PC-9 (cell line): ENCODE results near the gene DAB1. TPM values are rescaled to one million over a fixed set of nuclear protein-coding genes. Genes with fewer than 3 reads are reported as not detected.

Experiments used
- BruUV-seq: library from RNA; stranded (reverse); fragments of 400-500 nt; replicated peaks from 2 replicates; lab custom pipeline; 2021; lab: Mats Ljungman, UMichigan
- CTCF ChIA-PET: fragments of 300-600 bp; sonication (Branson Sonifier 250); formaldehyde crosslinking; loops from one replicate; lab custom pipeline; 2022; ENCODE audit warnings: antibody characterized with exemption; lab: Charles Lee
- POLR2A ChIA-PET: fragments of 300-600 bp; sonication (Branson Sonifier 250); formaldehyde crosslinking; loops from one replicate; lab custom pipeline; 2022; ENCODE audit warnings: antibody characterized with exemption; ENCODE audit not compliant: unreplicated experiment; lab: Charles Lee
- DNase-seq, 2 experiments: peaks; one replicate each; pipeline versions ENCODE4 v3.0.0 to v3.0.0-alpha.2; 2015 to 2022; ENCODE audit warnings: mixed read lengths in 1 of 2
- H2AFZ ChIP-seq: fragments of 200-600 bp; sonication (generic); 2 replicates; pipeline ENCODE4 v1.8.1; 2017; ENCODE audit warnings: antibody characterized with exemption
- H3F3A ChIP-seq: fragments of 200-600 bp; sonication (generic); 2 replicates; pipeline ENCODE4 v1.8.1; 2017; ENCODE audit warnings: antibody characterized with exemption, mild to moderate bottlenecking, low read depth; ENCODE audit not compliant: insufficient read depth
- H3K27ac ChIP-seq: fragments of 200-600 bp; sonication (generic); 2 replicates; pipeline ENCODE4 v1.6.1; 2016; ENCODE audit warnings: mixed run types
- H3K27me3 ChIP-seq: fragments of 200-600 bp; sonication (generic); 2 replicates; pipeline ENCODE4 v1.6.1; 2016; ENCODE audit warnings: low read depth, mixed run types; ENCODE audit not compliant: insufficient read depth
- H3K36me3 ChIP-seq: fragments of 200-600 bp; sonication (generic); 2 replicates; pipeline ENCODE4 v1.6.1; 2016; ENCODE audit warnings: low read depth, mixed run types
- H3K4me1 ChIP-seq: fragments of 200-600 bp; sonication (generic); replicated peaks from 2 replicates; pipeline ENCODE4 v1.6.1; 2016; ENCODE audit warnings: mixed run types; ENCODE audit not compliant: insufficient read depth
- H3K4me2 ChIP-seq: fragments of 200-600 bp; sonication (generic); 2 replicates; pipeline ENCODE4 v1.6.1; 2017; ENCODE audit warnings: mixed run types
- H3K4me3 ChIP-seq: fragments of 200-600 bp; sonication (generic); 2 replicates; pipeline ENCODE4 v1.6.1; 2016; ENCODE audit warnings: mixed run types
- H3K79me2 ChIP-seq: fragments of 200-600 bp; sonication (generic); 2 replicates; pipeline ENCODE4 v1.6.1; 2017; ENCODE audit warnings: low read depth, mixed run types
- H3K9me2 ChIP-seq: fragments of 200-600 bp; sonication (generic); 2 replicates; pipeline ENCODE4 v1.8.1; 2017; ENCODE audit warnings: mild to moderate bottlenecking; ENCODE audit not compliant: insufficient read depth
- H3K9me3 ChIP-seq: fragments of 200-600 bp; sonication (generic); 2 replicates; pipeline ENCODE4 v1.8.1; 2016; ENCODE audit warnings: low read depth; ENCODE audit not compliant: insufficient read depth
- H4K20me1 ChIP-seq: fragments of 200-600 bp; sonication (generic); 2 replicates; pipeline ENCODE4 v1.8.1; 2017; ENCODE audit not compliant: insufficient read depth
- EZH2 ChIP-seq: fragments of 200-600 bp; sonication (generic); IDR thresholded peaks from 2 replicates; pipeline ENCODE4 v1.8.0; 2017; ENCODE audit warnings: antibody characterized with exemption, low read depth
- intact Hi-C: fragments of 100-400 bp; cut with micrococcal nuclease; formaldehyde crosslinking; loops from one replicate; pipeline ENCODE4 v1.10.0; 2022; ENCODE audit not compliant: unreplicated experiment
- total RNA-seq: library from RNA; stranded (reverse); gene quantifications from 2 replicates; pipeline ENCODE4 v1.2.3, GENCODE V29; 2021
- TF ChIP-seq, protein P1 (sequence below): fragments of 200-600 bp; sonication (generic); conservative IDR thresholded peaks from 2 replicates; pipeline ENCODE4 v1.6.1; 2017; ENCODE audit warnings: mixed run types, antibody characterized with exemption, mild to moderate bottlenecking, moderate library complexity

The DAB1 gene
- total RNA-seq, 1 experiment from 2014 or later = not detected

DNA sequence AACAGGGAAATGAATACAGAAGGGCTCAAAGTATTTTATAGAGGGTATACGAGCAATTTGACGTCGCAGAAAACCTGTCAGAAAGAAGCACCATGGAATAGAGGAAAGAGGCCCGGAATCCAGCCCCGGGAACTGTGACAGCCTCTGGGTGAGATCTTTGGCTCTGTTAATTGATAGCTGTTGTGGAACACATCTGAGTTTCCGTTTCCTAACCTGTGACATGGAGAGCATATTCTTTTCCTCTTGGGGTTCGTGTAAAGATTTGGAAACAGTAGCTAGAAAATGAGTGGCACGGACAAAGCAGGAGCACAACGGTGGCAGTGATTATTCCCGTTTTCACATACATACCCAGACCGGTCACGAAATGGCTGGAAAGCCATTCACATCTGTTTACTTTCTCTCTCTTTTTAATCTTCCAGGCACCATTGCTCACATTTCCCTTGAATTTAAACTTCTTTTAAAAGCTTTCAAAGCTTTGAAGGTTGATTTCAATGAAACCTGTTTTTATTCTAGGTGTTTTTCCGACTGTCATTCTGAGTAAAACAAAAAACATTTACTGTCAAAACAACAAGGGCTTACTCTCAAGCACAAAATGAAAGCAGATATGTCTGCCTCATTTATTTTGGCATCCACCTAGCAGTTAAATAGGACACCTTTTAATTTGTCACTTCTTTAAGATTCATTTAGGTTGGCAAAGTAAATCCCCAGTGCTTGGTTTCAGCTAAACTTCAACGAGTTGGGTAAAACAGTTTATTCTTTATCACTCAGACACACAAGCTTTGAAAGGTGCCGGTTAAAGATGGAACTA is 431.3 kb downstream of the DAB1 start:
- TF ChIP-seq EZH2 = no peak
- TF ChIP-seq, protein P1, sequence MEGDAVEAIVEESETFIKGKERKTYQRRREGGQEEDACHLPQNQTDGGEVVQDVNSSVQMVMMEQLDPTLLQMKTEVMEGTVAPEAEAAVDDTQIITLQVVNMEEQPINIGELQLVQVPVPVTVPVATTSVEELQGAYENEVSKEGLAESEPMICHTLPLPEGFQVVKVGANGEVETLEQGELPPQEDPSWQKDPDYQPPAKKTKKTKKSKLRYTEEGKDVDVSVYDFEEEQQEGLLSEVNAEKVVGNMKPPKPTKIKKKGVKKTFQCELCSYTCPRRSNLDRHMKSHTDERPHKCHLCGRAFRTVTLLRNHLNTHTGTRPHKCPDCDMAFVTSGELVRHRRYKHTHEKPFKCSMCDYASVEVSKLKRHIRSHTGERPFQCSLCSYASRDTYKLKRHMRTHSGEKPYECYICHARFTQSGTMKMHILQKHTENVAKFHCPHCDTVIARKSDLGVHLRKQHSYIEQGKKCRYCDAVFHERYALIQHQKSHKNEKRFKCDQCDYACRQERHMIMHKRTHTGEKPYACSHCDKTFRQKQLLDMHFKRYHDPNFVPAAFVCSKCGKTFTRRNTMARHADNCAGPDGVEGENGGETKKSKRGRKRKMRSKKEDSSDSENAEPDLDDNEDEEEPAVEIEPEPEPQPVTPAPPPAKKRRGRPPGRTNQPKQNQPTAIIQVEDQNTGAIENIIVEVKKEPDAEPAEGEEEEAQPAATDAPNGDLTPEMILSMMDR = no peak
- H3K4me2 ChIP-seq = no peak overlapping the region
- no peak for DNase-seq

DNA sequence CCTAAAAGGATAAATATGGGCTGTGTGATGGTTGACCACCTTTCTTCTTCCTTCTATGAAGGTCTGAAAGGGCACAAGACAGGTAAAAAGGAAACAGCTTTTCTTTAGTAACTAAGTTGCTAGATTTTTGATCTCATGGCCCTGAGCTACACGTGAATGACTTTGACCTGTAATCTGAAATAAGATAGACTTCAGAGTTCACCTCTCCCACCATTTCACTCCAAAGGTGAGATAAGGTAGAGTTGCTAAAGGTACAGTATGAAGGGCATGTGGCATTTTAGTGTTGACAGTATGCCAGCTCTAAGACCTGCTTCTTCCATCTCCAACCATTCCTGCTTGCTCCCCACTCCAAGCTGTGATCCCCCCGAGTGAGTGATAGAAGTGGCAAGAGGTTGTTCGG is 432.3 kb downstream of the DAB1 start:
- Histone ChIP-seq H3K9me2 (no peaks in the 10 kb centered on the region), H3K9me3 (no peaks in the 10 kb centered on the region), H4K20me1 (no peaks in the 10 kb centered on the region), H3K27me3 (peaks cover 39% of the 10 kb centered on the region), H2AFZ (no peak overlapping the region), H3K4me1 (no peaks in the 10 kb centered on the region), H3K36me3 (no peaks in the 10 kb centered on the region), H3F3A (no peaks in the 10 kb centered on the region), H3K79me2 (no peaks in the 10 kb centered on the region), H3K4me2 (no peak overlapping the region), H3K27ac (no peak overlapping the region), H3K4me3 (no peak overlapping the region)
- BruUV-seq = no TSS peak
- POLR2A ChIA-PET = no interaction called here
- CTCF ChIA-PET = no interaction called here
- no peak for DNase-seq
- TF ChIP-seq, protein P1 = no peak
- no peak for TF ChIP-seq EZH2
- intact Hi-C loops = no loop called here

More for the DNA sequence above, 431.3 kb downstream of the DAB1 start:
- H3K79me2 ChIP-seq = no peaks in the 10 kb centered on the region
- no TSS peak for BruUV-seq
- H3K4me3 ChIP-seq = no peak overlapping the region
- H3K9me2 ChIP-seq = no peaks in the 10 kb centered on the region
- no peaks in the 10 kb centered on the region for H4K20me1 ChIP-seq
- peaks cover 36% of the 10 kb centered on the region for H3K27me3 ChIP-seq
- H3K4me1 ChIP-seq = no peaks in the 10 kb centered on the region
- ChIA-PET POLR2A (no interaction called here), CTCF (no interaction called here)
- H3K9me3 ChIP-seq = no peaks in the 10 kb centered on the region
- H3F3A ChIP-seq = no peaks in the 10 kb centered on the region
- no peak overlapping the region for H3K27ac ChIP-seq
- H3K36me3 ChIP-seq = no peaks in the 10 kb centered on the region
- intact Hi-C loops = no loop called here
- no peak overlapping the region for H2AFZ ChIP-seq

DNA sequence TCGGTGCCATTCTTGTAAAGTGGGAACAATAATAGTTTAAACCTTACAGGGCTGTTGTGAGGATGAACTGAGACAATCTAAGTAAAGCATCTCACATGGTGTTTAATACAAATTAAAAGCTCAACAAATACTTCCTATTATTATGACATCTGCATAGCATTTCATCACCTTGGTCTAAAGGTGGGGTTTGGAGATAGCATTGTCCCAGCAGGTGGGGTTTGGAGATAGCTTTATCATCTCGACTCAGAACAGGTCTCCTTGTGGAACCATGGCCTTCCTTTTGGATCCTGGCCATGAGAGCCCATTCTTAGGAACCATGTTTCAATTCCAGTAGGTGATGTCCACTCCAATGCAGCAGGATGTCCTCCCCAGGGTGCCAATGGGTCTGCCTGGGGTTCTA is 437.5 kb downstream of the DAB1 start:
- DNase-seq = no peak
- H3F3A ChIP-seq = no peaks in the 10 kb centered on the region
- TF ChIP-seq, protein P1 = no peak
- no peak for TF ChIP-seq EZH2
- H3K4me3 ChIP-seq = no peak overlapping the region
- no peaks in the 10 kb centered on the region for H3K4me1 ChIP-seq
- no TSS peak for BruUV-seq
- intact Hi-C loops = no loop called here
- no peaks in the 10 kb centered on the region for H3K36me3 ChIP-seq
- H3K27ac ChIP-seq = no peak overlapping the region
- H4K20me1 ChIP-seq = no peaks in the 10 kb centered on the region
- no peaks in the 10 kb centered on the region for H3K9me3 ChIP-seq
- ChIA-PET POLR2A (no interaction called here), CTCF (interaction anchor here (0.6 kb wide), 1 partner anchor 421 kb away, joined by 3 read pairs; no protein-coding TSS in a partner anchor)
- no peak overlapping the region for H3K4me2 ChIP-seq
- no peaks in the 10 kb centered on the region for H3K9me2 ChIP-seq
- peaks cover 14% of the 10 kb centered on the region for H3K27me3 ChIP-seq
- H2AFZ ChIP-seq = no peak overlapping the region
- H3K79me2 ChIP-seq = no peaks in the 10 kb centered on the region
